Measurements from ENCODE around the gene UGT1A4.

UGT1A4 gene

DNA sequence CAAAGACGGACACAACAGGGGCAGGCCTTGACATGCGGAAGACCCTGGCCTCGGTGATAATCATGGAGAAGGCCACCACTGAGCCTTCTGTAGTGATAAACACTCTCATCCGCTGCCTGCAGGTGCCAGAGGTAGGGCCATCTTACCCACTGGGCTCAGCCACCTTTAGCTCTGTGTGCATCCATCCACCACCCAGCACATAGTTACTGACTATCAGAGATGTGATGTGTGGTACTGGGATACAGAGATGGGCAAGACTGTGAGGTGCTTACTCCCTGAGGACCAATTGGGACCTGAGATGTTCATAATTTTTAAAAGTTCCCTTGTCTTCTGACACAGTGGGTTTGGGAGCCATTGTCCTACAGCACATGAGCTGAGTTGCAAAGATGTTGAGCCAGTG lies 61.2 kb downstream of the UGT1A4 start:
- no peak overlapping the region for H3K4me3 ChIP-seq (ENCODE audit: low read depth, low read length)
- DNase-seq (ENCODE audit: low read depth), result no peak
- in situ Hi-C loops (cut with HindIII; ENCODE audit: low sequenced_read_pairs), result no loop called here
- no peak for TF ChIP-seq CTCF (IDR thresholded peaks at IDR 0.05; ENCODE audit: low read depth, low read length, missing control alignments)

DNA sequence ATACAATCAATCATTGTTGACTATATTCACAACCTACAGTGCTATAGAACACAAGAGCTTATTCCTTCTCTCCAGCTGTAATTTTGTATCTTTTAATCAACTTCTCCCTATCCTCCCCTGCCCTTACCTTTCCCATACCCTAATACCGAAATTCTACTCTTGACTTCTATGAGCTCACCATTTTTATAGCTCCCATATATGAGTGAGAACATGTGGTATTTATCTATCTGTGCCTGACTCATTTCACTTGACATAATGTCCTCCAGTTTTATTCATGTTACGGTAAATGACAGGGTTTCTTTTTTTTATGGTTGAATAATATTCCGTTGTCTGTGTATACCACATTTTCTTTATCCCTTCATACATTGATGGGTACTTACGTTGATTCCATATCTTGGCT lies 62.2 kb downstream of the UGT1A4 start:
- DNase-seq (ENCODE audit: low read depth), result no peak
- TF ChIP-seq CTCF (IDR thresholded peaks at IDR 0.05; ENCODE audit: low read depth, low read length, missing control alignments), result no peak
- in situ Hi-C loops (cut with HindIII; ENCODE audit: low sequenced_read_pairs), result no loop called here
- H3K4me3 ChIP-seq (ENCODE audit: low read depth, low read length), result no peak overlapping the region

- no peak for DNase-seq (ENCODE audit: low read depth)
- H3K4me3 ChIP-seq (ENCODE audit: low read depth, low read length), result no peak overlapping the region
- in situ Hi-C loops (cut with HindIII; ENCODE audit: low sequenced_read_pairs), result no loop called here
- no peak for TF ChIP-seq CTCF (IDR thresholded peaks at IDR 0.05; ENCODE audit: low read depth, low read length, missing control alignments)
Measured at GRCh38 chr2:233789554-233789953, 71.0 kb downstream of the UGT1A4 start.

GRCh38 chr2:233791151-233791882 lies 72.8 kb downstream of the UGT1A4 start:
- no peak for TF ChIP-seq CTCF (IDR thresholded peaks at IDR 0.05; ENCODE audit: low read depth, low read length, missing control alignments)
- H3K4me3 ChIP-seq (ENCODE audit: low read depth, low read length), result no peak overlapping the region
- no peak for DNase-seq (ENCODE audit: low read depth)
- in situ Hi-C loops (cut with HindIII; ENCODE audit: low sequenced_read_pairs), result no loop called here

- no peak for TF ChIP-seq CTCF (IDR thresholded peaks at IDR 0.05; ENCODE audit: low read depth, low read length, missing control alignments)
- in situ Hi-C loops (cut with HindIII; ENCODE audit: low sequenced_read_pairs), result no loop called here
- DNase-seq (ENCODE audit: low read depth), result no peak
- H3K4me3 ChIP-seq (ENCODE audit: low read depth, low read length), result no peak overlapping the region
Measured at GRCh38 chr2:233791883-233792329, 73.4 kb downstream of the UGT1A4 start.

DNA sequence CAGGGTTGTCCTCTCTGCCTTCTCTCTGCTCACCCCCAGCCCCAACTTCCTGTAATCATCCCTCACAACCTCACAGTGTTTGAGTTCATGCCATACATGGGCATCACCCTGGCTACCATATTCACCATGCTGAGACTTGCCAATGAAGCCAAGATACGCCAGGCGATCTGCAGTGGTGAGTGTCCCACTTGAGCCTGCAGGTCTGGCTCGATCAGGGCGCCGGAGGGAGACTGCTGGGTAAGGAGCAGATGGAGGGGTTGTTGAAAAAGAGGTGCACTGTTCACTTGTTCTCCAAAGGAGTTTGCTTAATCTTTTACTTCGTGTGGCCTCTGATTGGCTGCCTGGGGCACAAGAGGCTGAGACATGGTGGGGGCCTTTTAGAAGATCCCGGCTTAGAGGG lies 74.2 kb downstream of the UGT1A4 start:
- no peak for DNase-seq (ENCODE audit: low read depth)
- H3K4me3 ChIP-seq (ENCODE audit: low read depth, low read length), result no peak overlapping the region
- in situ Hi-C loops (cut with HindIII; ENCODE audit: low sequenced_read_pairs), result no loop called here
- no peak for TF ChIP-seq CTCF (IDR thresholded peaks at IDR 0.05; ENCODE audit: low read depth, low read length, missing control alignments)

All from astrocyte of the cerebellum (primary cell).